Stimulated activated CD8-positive, alpha-beta memory T cell treated with anti-CD3 and anti-CD28 coated beads, Interleukin-7, amount 100 ng/mL, for 1 hour (primary cell): ENCODE measurements around the gene DIS3L2.
"Not testable (repeated sequence)": the region's sequence is repeated elsewhere in the genome, so short reads cannot be mapped to it uniquely, and the experiment has no call there.

Source experiments
- DNase-seq, 2 donors: peaks; one replicate each; pipeline ENCODE4 v3.0.0-alpha.2; 2020; ENCODE audit warnings: low read depth in 2 of 2

DIS3L2 gene

DNA sequence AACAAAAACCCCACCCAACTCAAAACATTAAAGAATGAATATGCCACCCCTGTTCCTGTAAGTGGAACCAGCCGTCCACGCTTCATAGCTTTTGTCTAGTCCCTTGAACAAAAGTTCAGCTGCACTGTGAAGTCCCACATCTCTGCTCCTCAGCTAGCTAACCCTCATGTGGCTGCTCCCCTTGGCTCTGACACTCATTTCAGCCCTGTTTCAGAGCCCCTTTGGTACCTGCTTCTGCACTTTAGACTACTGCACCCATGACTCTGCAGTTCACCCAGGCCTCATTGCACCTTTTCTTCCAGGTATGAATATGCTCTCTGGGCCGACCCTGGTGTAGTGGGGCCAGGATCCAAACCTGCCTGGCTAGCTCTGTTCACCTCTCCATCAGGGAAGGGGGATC lies 155.3 kb downstream of the DIS3L2 start:
- DNase-seq: no peak

DNA sequence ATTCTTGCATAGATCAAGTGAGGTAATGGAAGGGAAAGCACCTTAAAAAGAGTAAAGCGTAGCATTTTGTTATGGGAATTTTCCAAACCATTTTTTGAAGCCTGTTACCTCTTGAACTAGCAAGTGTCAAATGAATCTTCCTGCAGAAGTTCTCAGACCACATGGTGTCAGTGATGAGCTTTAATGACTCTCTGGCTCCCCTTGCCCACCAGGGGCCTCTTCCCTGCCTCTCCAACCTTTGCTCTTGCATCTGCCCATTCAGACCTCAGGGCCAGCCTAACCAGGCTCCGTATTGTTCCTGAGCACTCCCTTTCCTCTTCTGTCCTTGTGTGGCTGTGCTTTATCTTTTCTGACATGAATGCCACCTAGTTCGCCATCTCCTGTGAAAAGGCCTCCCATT lies 155.9 kb downstream of the DIS3L2 start:
- no peak for DNase-seq

DNA sequence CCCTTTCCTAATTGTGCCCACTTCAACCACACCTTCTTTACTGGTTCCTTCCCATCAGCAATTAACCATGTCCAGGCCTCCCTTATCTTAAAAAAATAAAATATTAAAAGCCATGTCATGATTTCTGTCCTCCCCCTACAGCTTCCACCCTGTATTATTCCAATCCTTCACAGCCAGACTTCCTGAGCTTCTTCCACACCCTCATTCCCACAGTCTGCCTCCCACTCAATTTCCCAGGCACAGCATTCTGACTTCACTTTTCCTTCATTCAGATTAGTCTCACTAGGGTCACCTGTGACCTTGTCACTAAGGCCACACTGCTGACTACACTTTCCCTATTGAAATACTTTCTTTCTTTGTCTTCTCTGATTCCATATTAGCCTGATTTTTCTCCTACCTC lies 159.4 kb downstream of the DIS3L2 start:
- no peak for DNase-seq

DNA sequence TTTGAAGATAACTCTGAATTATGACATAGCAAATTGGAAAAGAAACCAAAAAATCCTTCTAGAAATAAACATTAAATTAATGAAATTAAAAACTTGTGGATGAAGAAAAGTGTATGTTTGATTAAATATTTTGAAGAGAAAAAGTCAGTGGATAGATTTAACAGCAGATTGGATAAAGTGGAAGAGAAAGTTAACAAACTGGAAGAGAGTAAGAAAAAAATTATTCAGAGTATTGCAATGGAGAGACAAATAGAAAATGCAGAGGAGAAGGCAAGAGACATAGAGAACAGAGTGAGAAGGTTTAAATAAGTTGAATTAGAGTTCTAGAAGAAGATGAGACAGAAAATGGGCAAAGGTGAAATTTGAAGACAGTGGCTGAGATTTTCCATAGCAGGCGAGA lies 162.8 kb downstream of the DIS3L2 start:
- DNase-seq: no peak

DNA sequence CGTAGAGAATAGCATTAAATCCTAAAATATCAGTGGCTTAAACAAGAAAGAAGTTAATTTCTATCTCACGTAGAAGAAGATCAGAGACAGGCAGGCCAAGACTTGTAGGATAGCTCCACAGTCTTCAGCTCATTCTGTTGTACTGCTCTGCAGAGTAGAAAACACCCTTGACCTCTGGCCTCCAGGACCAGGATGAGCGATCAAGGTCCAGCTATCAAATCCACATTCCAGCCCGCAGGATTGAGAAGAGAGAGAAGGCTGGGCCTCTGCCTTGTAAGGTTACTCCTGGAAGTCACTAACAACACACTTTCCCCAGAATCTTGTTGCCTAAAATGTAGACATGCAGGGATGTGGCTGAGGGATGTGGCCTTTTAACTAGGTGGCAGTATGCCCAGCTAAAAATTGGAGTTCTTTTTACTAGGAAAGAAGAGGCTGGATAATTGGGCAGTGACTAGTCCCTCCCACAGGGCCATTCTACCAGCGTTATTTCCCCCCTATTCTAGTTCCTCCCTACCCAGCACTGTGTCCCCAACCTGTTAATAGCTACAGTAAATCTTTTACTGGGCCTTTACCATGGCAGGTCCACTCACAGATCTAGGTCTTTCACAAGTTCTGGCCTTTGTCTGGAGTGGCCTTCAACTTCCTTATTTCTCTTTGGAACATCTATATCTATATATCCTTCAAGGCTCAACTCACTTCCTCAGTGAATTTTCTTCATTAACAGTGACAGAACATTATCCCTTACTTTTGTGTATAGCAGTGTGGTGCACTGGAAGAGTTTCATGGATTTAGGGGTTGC lies 165.0 kb downstream of the DIS3L2 start:
- DNase-seq: no peak

DNA sequence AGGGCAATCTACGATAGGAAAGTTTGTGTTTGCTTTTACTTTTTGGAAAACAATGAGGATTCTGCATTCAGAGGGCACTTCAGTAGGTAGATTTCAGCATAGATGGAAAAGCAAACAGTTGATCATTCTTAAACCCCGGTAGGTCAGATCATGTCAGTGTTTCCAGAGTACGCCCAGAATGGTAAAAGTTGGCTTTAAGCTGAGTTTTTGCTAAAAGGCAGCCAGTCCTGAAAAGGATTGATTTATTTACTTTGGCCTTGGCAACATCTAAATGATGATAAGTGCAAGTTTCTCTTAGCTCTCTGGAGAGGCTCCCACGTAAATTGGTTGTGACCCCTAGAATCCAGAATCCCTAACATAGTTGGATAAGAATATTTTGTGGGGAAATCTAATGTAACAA lies 168.0 kb downstream of the DIS3L2 start:
- no peak for DNase-seq

DNA sequence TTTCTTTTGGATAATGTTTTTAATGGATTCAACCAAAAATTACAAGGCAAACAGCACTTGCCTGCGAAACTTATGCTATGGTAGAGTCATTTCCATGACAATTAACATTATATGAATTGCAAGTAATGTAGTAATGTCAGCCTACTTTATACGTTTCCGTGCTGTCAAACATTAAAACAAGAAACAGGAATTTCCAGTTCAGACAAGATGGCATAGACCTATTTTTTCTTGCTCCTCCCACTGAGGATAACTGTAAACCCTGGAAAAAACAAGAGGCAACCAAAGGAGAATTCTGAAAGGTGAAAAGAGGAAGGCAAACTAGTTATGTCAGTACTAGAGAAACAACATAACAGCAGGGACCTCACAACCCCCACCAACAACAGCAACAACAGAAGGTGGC lies 170.7 kb downstream of the DIS3L2 start:
- no peak for DNase-seq

DNA sequence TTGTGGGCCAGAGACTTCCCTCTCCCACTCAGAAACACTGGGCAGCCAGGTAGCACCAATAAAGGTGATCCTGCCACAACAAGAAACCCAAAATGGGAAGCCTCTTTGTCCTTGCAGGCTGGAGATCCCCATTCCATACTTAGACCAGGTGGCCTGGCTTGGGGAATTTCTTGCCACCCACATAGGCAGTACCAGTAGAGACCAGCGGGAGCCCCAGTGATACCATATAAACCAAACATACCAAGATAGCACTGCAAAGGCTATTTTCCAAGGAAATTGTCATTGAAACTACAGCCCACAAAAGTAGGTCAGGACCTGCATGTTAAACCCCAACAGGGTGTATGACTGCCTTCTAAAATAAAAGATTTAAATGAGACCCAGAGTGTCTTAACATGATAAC lies 171.6 kb downstream of the DIS3L2 start:
- no peak for DNase-seq

DNA sequence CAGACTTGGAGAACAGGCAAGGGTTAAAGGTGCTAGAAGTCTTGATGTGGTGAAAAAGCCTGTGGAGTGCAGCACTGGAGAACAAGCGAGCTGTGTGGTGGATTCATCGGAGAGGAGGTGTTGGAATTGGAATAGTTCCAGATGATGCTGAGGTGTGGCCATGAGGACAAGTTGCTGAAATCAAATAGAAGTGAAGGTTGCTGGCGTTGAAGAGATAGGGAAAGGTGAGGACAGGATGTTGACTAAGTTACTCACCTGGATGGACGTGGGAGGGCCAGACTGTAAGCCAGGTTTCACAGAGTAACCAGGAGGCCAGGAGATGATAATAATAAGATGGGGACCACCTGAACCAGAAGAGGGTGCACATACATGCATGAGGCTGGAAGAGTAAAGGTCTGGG lies 173.4 kb downstream of the DIS3L2 start:
- DNase-seq: no peak

DNA sequence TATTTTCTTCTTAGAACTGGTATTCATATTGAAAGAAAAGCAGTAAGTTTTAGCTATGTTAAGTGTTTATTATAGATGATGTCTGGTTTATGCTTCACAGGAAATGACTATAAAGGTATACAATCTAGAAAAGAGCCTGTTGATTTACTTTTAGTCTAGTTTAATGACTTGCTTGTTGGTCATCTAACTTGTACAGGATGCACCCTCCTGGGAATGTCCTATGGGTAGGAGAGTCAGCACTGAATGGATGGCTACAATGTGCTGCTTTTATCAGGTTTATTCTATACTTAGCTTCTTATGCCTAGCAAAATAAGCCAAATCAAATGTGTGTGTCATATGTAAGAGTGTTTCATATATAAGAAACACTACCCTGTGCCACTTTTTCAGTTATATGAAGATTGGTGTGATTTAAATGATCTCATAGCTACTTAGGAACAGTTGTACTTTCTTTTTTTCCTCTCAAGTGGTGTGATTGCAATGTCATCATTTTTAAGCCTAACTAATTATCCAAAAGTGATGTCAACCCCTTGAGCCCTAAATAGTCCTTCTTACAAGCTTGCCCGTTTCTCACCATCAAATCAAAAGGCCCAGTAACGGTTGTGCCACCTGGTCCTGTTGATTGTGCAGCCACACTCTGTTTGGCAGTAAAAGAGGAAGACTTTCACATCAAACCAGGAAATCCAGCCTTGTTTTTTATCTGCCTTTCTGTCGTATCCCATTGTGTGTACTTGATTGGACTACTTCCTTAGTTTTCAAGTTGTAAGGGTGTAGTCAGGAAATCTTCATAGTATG lies 176.0 kb downstream of the DIS3L2 start:
- no peak for DNase-seq

DNA sequence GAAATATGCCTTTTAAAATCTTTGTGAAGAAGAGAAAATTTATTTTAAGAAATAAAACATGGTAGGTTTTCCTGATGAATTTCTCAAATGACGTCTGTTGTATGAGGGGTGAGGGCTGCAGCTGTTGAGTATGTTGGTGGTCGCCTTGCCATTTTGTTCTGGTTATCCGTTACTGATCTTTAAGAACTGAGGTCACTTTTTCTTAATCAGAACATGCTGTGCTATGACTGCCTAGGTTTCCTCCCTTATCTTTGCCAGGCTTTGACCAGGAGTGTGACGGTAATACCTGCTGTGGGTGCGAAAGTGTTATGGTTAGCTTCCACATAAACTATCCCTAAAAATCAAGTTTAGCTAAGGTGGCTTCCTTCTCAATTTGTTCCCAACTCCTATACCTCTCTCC lies 176.9 kb downstream of the DIS3L2 start:
- DNase-seq: no peak

DNA sequence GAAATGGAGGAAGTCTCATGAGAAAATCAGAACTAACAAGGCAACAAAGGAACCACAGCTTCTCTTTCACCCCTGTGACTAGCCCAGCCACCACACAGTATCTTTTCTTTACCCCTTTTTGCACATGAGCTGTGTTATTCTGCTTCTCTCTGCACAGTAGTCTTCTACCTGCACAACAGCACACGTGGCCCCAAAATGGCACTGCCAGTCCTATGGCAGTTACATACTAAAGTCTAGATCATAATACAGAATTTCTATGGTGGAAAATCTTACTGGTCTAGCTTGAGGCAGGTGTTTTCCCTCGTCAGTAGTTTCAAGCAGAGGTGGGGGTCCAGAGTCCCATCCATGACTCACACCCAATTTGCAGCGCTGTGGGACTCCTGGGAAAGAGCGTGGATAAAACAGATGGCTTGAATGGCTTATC lies 177.7 kb downstream of the DIS3L2 start:
- DNase-seq: no peak

DNA sequence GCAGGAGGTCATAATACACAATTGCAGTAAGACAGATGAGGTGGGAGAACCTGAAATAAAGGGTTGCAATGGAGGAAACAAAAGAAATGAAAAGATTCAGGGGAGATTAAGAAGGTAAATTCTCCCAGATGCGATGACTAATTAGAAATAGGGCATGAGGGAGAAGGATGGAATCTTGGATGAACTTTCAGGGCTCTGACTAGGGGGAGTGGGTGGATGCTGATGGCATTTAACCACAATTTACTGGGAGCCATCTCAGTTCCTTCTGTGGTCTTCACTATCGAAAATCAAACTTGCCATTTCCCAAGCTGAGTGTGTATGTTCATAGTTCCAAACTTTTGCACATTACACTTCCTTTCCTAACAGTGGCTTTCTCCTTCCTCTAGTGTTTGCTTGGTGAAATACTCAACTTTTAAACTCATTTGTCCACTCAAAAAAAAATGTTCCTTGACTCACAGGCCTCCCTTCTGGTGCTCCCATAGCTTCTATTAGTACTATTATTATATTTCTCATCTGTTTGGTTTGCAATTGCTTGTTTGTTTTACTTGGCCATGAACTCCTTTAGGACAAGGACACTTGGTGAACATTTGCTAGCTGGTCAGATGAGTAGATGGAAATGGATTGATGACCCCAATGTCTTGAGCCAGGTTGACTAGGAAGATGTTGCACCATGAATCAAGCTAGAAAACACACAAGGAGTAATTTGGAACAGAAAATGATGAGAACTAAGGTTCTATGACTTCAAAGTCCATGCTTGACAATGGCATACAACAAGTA lies 178.5 kb downstream of the DIS3L2 start:
- no peak for DNase-seq

DNA sequence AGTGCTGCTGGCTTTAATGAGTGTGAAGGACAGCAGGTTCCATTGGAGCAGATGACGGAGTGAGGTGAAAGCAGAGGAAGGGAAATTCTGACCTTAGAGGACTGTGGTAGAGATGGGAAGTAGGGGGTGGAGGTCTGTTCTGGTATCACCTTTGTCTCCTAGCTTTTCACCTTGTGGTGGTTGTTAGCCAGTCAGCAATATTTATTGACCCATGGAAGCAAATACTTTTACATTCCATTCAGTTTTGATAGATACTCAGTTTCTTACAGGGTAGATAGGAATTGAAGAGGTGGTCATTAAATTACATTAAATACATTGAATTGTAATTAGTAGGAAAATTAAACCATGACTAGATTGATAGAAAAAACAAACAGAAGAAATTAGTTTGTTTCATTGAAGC lies 180.1 kb downstream of the DIS3L2 start:
- no peak for DNase-seq

DNA sequence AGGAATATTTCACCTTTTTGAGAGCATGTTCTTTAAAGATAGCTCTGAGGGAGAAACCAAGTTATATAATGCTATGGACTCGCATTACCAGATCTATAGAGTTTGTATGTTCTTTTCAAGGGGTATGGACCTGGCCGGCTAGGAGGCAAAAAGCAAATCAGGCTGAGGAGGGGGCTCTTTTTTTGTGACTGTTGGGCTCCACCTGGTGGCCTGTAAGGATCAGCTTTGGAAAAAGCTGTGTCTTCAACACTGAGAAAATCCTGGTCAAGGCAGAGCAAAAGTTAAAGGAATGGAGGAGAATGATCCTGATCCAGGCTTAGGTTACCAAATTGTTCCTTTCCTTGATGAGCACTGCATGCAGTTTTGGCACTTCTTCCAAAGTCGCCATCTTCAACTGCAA lies 180.5 kb downstream of the DIS3L2 start:
- no peak for DNase-seq

DNA sequence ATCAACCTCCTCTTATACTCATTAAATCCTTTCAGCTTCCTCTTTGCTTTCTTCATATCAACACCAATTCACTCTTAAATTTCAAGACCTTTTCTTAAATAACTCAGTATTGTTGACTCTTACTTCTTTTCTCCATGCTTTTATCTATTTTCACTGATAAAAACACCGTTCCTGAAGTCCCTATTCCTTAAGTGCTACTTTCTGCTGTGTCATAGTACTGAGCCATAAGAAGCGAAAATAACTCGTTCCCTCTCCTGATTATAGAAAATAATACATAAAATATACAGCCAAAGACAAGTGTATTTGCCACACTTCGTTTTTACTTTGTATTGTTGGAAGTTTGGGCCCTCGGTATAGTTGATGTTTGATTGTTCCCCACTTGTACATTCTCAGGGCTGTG lies 181.0 kb downstream of the DIS3L2 start:
- DNase-seq: no peak

DNA sequence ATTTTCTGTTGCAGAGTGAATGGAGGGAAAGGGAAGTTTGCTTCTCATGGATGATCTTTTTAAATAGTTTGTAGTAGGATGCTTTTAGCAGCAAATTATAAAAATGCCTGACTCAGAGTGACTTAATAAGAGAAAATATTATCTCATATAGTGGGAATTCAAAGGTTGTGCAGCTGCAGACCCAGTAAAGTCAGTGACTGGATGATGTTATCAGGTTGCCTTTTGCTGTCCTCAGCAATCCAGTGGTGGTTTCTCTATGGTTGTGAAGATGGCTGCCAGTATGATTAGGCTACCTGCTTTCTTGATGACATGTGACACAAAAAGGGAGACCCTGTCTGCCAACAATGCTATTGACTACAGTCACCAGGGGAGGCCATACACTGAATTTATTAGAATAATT lies 184.8 kb downstream of the DIS3L2 start:
- DNase-seq: no peak

DNA sequence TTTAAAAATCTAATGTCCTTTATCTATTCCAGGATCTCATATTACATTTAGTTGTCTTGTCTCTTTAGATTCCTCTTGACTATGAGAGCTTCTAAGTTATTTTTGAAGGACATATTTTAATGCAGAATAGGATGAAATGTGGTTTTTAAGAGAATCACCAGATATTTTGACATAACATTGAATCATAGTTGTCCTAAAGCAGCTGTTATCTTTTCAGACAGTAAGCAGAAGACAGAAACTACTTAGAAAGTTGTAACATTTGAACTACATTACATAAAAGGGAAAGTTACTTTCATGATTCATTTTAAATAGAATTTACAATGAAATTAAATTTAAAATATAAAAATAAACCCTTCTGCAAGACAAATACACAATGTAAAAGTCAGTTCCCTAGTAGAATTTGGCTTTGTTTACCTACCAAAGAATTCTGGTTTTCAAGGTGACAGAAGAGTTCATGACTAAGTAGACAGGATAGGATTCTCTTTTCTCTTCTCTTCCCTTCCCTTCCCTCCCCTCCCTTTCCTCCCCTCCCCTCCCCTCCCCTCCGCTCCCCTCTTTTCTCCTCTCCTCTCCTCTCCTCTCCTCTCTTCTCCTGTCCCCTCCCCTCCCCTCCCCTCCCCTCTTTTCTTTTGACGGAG lies 186.0 kb downstream of the DIS3L2 start:
- DNase-seq: no peak

DNA sequence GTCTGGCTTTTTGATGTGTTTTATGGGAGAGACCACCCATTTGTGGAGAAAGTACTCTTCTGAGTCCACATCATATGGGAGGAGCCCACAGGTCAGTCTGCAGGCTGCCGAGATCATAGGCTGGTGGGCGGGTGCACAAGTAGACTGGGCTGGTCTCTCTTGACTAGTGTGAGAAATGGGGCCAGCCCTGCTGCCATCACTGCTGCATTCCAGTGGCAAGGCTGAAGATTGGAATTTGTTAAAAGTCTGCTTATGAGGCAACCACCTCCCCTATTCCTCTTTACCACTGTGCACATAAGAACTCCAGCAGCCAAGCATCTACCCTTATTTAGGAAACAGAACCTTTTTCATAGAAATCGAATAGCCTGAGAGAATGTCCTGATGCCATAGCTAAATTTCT lies 200.7 kb downstream of the DIS3L2 start:
- no peak for DNase-seq

DNA sequence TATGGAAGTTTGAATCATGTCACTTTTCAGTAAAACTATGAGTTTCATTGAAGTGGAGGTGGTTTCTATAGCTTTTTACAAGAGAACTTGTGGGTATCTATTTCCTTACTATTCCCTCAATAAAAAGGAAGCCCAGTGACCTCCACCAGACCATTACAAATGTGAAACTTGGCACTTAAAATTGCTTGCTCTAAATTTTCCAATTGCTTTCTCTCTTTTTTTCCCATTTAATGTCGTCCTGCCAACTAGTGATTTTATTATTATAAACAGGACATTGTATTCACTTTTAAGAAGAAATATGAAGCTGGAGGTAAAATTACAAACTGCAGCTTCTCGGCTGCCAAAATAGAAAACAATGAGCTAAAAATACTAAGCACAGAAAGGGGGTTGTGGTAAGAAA lies 208.9 kb downstream of the DIS3L2 start:
- no peak for DNase-seq

DNA sequence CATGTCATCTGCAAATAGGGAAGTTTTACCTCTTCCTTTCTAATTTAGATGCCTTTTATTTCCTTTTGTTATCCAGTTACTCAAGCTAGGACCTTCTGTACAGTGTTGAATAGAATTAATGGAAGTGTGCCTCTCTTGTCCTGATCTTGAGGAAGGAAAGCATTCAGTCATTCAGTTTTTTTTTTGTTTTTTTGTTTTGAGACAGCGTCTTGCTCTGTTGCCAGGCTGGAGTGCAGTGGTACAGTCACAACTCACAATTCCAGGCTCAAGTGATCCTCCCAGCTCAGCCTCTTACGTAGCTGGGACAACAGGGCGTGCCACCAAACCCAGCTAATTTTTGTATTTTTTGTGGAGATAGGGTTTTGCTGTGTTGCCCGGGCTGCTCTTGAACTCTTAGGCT lies 213.1 kb downstream of the DIS3L2 start:
- DNase-seq: no peak

DNA sequence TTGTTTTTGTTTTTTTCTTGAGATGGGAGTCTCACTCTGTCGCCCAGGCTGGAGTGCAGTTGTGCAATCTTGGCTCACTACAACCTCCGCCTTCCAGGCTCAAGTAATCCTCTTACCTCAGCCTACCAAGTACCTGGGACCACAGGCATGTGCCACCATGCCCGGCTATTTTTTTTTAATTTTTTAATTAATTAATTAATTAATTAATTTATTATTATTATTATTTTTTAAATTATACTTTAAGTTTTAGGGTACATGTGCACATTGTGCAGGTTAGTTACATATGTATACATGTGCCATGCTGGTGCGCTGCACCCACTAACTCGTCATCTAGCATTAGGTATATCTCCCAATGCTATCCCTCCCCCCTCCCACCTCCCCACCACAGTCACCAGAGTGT lies 215.1 kb downstream of the DIS3L2 start:
- DNase-seq: not testable (repeated sequence)
